ENCODE measurements around the gene PRKN. TPM values are rescaled to one million over a fixed set of nuclear protein-coding genes. Genes with fewer than 3 reads are reported as not detected.

The PRKN gene
- total and polyA plus RNA-seq, 9 of the 15 experiments (the other 6 are each of a cell fraction or from before 2014, with no cell fraction given) = 0.03 to 0.96 (median 0.15) TPM; not detected in 2

DNA sequence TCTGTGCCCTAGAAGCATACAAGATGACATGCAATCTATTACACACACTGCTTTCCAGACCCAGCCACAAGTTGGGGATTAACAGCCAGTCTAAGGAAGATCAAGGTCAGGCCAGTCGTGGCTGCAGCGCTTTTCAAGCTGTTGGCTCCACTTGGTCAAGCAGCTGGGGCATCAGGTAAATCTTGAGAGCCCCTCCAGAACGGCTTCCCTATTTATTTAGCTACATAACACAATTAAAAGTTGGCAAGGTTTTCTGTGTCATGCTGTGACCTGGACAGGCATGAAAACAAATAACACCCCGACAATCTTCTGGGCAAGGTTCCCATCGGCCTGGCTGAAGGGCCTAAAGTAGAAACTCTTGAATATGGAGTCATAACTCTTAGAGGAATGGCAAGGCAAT, 524.3 kb downstream of the PRKN start:
- Histone ChIP-seq H3K4me1 (replicated peaks in 1 of 2; ENCODE audit: control insufficient read depth in 2 of 2, insufficient read depth in 2 of 2, low read length in 2 of 2) (no peaks in the 10 kb centered on the region), H3K27ac (ENCODE audit: extremely low read depth, low read depth, low read length) (no peak overlapping the region), H3K27me3 (ENCODE audit: control insufficient read depth in 2 of 2, insufficient read depth in 2 of 2, low read length in 2 of 2) (no peaks in the 10 kb centered on the region), H3K9me1 (ENCODE audit: control insufficient read depth, insufficient read depth, low read length) (no peaks in the 10 kb centered on the region), H3K4me3 (no peak overlapping the region), H4K20me1 (replicated peaks; ENCODE audit: control insufficient read depth, insufficient read depth, low read length) (no peaks in the 10 kb centered on the region), H3K9ac (ENCODE audit: insufficient read depth in 1 of 2, low read depth in 2 of 2, low read length in 2 of 2) (no peak overlapping the region), H3K9me3 (replicated peaks; ENCODE audit: control insufficient read depth, insufficient read depth, low read depth, low read length) (no peaks in the 10 kb centered on the region; the same call in none of the 2 replicates), H2AFZ (ENCODE audit: low read depth, low read length) (no peak overlapping the region), H3K4me2 (ENCODE audit: insufficient read depth, low read length) (no peak overlapping the region), H3K36me3 (ENCODE audit: control insufficient read depth, insufficient read depth, low read length) (no peaks in the 10 kb centered on the region), H3K79me2 (ENCODE audit: control insufficient read depth, insufficient read depth, low read length) (no peaks in the 10 kb centered on the region)
- ChIA-PET POLR2A (interaction anchor here (2.1 kb wide), 1 partner anchor 10 kb away, joined by 7 read pairs; no protein-coding TSS in a partner anchor), CTCF (ENCODE audit: low intra/inter-chr PET ratio) (no interaction called here)
- intact Hi-C loops (cut with micrococcal nuclease) (no loop called here), in situ Hi-C loops (cut with MboI) (no loop called here)
- no peak for DNase-seq (ENCODE audit: extremely low read depth in 1 of 4, low spot score in 3 of 4)
- TF ChIP-seq ZNF79 (CRISPR knock-in tag; IDR thresholded peaks at IDR 0.05; ENCODE audit: low read depth) = no peak
- no peak for TF ChIP-seq ZNF764 (CRISPR knock-in tag; IDR thresholded peaks at IDR 0.05; ENCODE audit: low read depth)
- no peak for TF ChIP-seq ZNF146 (CRISPR knock-in tag; IDR thresholded peaks at IDR 0.05; ENCODE audit: unreplicated experiment)
- FAIRE-seq = no peak
- BruUV-seq (replicated peaks) = no TSS peak
- 2% methylated on average over 5 of the region's 5 CpGs for WGBS (ENCODE audit: insufficient coverage, low coverage, missing lambda C conversion rate)
- ATAC-seq = no peak

DNA sequence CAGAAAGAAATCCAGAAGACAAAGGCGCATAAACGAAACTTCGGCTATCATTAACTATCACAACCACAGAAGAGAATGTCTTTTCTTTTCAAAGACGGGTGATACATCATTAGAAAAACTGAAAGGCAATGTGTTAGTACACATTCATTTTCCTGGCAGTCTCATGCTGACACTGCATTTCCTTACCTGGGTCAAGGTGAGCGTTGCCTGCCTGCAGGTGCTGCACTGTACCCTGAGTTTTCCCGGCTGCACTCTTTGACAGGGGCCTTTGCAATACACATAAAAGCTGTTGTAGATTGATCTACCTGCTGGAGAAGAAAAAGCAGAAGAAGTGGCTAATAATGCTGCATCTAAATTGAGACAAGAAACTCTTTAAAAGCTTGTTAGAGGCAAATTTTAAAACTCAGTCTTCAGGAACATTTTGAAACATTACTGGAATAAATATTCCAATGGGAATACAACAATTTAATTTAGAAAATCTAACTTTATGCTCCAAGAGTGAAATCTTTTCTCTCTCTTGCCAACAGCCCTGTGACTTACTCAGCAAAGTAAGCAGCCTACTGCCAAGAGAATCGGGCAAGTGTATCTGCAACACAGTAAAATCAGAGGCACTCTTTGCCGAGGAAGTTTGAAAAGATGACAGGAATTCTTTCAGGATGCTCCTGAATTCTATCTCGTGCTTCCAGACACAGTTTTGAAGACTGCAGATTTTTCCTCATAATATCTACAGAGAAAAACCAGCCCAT, 526.4 kb downstream of the PRKN start:
- WGBS (ENCODE audit: insufficient coverage, low coverage, missing lambda C conversion rate) = 4% methylated on average over 9 of the region's 9 CpGs
- CTCF ChIA-PET (ENCODE audit: low intra/inter-chr PET ratio) = no interaction called here
- no peak for TF ChIP-seq EGR1 (conservative IDR thresholded peaks at IDR 0.05)
- no peak for TF ChIP-seq JUND (IDR thresholded peaks at IDR 0.05; ENCODE audit: borderline replicate concordance, low read depth, low read length)
- no peak for TF ChIP-seq JUND (tag; IDR thresholded peaks at IDR 0.05; ENCODE audit: borderline replicate concordance, low read depth, low read length)
- no peak for TF ChIP-seq TFAM (CRISPR knock-in tag; conservative IDR thresholded peaks at IDR 0.05)
- no peak for TF ChIP-seq SMARCA4 (IDR thresholded peaks at IDR 0.05)
- TF ChIP-seq CHD2 (IDR thresholded peaks at IDR 0.05; ENCODE audit: low read depth, low read length) = no peak
- no peak for TF ChIP-seq ZFP30 (CRISPR knock-in tag; IDR thresholded peaks at IDR 0.05; ENCODE audit: borderline replicate concordance)
- TF ChIP-seq IFI16 (CRISPR knock-in tag; IDR thresholded peaks at IDR 0.05) = no peak
- TF ChIP-seq TBL1XR1 (IDR thresholded peaks at IDR 0.05; ENCODE audit: low read length in 2 of 2) = no peak
- no peak for TF ChIP-seq RBM15 (IDR thresholded peaks at IDR 0.05; ENCODE audit: insufficient read depth, low read length)
- TF ChIP-seq, protein P1, sequence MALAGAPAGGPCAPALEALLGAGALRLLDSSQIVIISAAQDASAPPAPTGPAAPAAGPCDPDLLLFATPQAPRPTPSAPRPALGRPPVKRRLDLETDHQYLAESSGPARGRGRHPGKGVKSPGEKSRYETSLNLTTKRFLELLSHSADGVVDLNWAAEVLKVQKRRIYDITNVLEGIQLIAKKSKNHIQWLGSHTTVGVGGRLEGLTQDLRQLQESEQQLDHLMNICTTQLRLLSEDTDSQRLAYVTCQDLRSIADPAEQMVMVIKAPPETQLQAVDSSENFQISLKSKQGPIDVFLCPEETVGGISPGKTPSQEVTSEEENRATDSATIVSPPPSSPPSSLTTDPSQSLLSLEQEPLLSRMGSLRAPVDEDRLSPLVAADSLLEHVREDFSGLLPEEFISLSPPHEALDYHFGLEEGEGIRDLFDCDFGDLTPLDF (CRISPR knock-in tag; IDR thresholded peaks at IDR 0.05) = no peak
- no peak for TF ChIP-seq RBM34 (IDR thresholded peaks at IDR 0.05; ENCODE audit: borderline replicate concordance, insufficient read depth, low read length)
- TF ChIP-seq CBFB (CRISPR knock-in tag; IDR thresholded peaks at IDR 0.05) = no peak

More for the DNA sequence above, 526.4 kb downstream of the PRKN start:
- DNase-seq (ENCODE audit: extremely low read depth in 1 of 4, low spot score in 3 of 4) (no peak), FAIRE-seq (no peak), ATAC-seq (no peak)
- Histone ChIP-seq H3K4me1 (replicated peaks in 1 of 2; ENCODE audit: control insufficient read depth in 2 of 2, insufficient read depth in 2 of 2, low read length in 2 of 2) (no peaks in the 10 kb centered on the region), H3K9me3 (replicated peaks; ENCODE audit: control insufficient read depth, insufficient read depth, low read depth, low read length) (no peaks in the 10 kb centered on the region; the same call in none of the 2 replicates), H3K4me2 (ENCODE audit: insufficient read depth, low read length) (no peak overlapping the region), H3K27me3 (ENCODE audit: control insufficient read depth in 2 of 2, insufficient read depth in 2 of 2, low read length in 2 of 2) (no peaks in the 10 kb centered on the region), H4K20me1 (replicated peaks; ENCODE audit: control insufficient read depth, insufficient read depth, low read length) (no peaks in the 10 kb centered on the region), H3K36me3 (ENCODE audit: control insufficient read depth, insufficient read depth, low read length) (no peaks in the 10 kb centered on the region), H3K4me3 (no peak overlapping the region), H3K9ac (ENCODE audit: insufficient read depth in 1 of 2, low read depth in 2 of 2, low read length in 2 of 2) (no peak overlapping the region), H3K27ac (ENCODE audit: extremely low read depth, low read depth, low read length) (no peak overlapping the region), H3K79me2 (ENCODE audit: control insufficient read depth, insufficient read depth, low read length) (no peaks in the 10 kb centered on the region), H3K9me1 (ENCODE audit: control insufficient read depth, insufficient read depth, low read length) (no peaks in the 10 kb centered on the region), H2AFZ (ENCODE audit: low read depth, low read length) (no peak overlapping the region)
- in situ Hi-C loops (cut with MboI) (no loop called here), intact Hi-C loops (cut with micrococcal nuclease) (no loop called here)
- POLR2A ChIA-PET = no interaction called here
- no TSS peak for BruUV-seq (replicated peaks)
